G401 (cell line): ENCODE data around the gene LARP1B. TPM values are rescaled to one million over a fixed set of nuclear protein-coding genes. Genes with fewer than 3 reads are reported as not detected.
"Not testable (repeated sequence)": the region's sequence is repeated elsewhere in the genome, so short reads cannot be mapped to it uniquely, and the experiment has no call there.

ENCODE experiments used
- DNase-seq: peaks from one replicate; pipeline ENCODE4 v3.0.0-alpha.2; 2015; ENCODE audit warnings: low spot score
- in situ Hi-C: cut with HindIII; loops from 2 replicates; pipeline ENCODE4 v1.10.0; 2016; ENCODE audit warnings: low sequenced_read_pairs, mixed read lengths
- total RNA-seq: library from RNA; depleted of rRNA; stranded (reverse); fragments of >200 nt; shearing (Covaris generic); gene quantifications from 2 replicates; pipeline ENCODE4 v1.2.3, GENCODE V29; 2014; rRNA removed

LARP1B gene
- total RNA-seq = 28.2 and 29.5 TPM in 2 replicates

- peak; percentile 87 for DNase-seq
- in situ Hi-C loops = no loop called here
Measured at GRCh38 chr4:128060699-128061565, at the start of gene LARP1B. TSS of gene LARP1B (plus strand) at chr4:128061312. CDS start at chr4:128074952, 13,640 bp downstream.

GRCh38 chr4:128025319-128025718 is 35.8 kb upstream of the LARP1B start:
- DNase-seq = no peak
- in situ Hi-C loops = no loop called here

GRCh38 chr4:128029907-128030306 is 31.2 kb upstream of the LARP1B start:
- in situ Hi-C loops = no loop called here
- DNase-seq = no peak

GRCh38 chr4:128031756-128032384 is 29.2 kb upstream of the LARP1B start:
- in situ Hi-C loops = no loop called here
- no peak for DNase-seq

GRCh38 chr4:128039568-128039967 is 21.5 kb upstream of the LARP1B start:
- in situ Hi-C loops = no loop called here
- no peak for DNase-seq

GRCh38 chr4:128047019-128047418 is 14.1 kb upstream of the LARP1B start:
- DNase-seq, in situ Hi-C loops: not testable (repeated sequence)

- in situ Hi-C loops, DNase-seq: not testable (repeated sequence)
Measured at GRCh38 chr4:128047514-128047913, 13.6 kb upstream of the LARP1B start.

- in situ Hi-C loops, DNase-seq: not testable (repeated sequence)
Measured at GRCh38 chr4:128051229-128051628, 9.9 kb upstream of the LARP1B start.

- in situ Hi-C loops, DNase-seq: not testable (repeated sequence)
Measured at GRCh38 chr4:128054907-128055306, 6.2 kb upstream of the LARP1B start.

GRCh38 chr4:128055441-128056206 is 5.5 kb upstream of the LARP1B start:
- DNase-seq, in situ Hi-C loops: not testable (repeated sequence)

GRCh38 chr4:128056396-128056795 is 4.7 kb upstream of the LARP1B start:
- in situ Hi-C loops = no loop called here
- no peak for DNase-seq

- in situ Hi-C loops = no loop called here
- DNase-seq = peak; percentile 22
Measured at GRCh38 chr4:128060121-128060698, 902 bp upstream of the LARP1B start.

GRCh38 chr4:128061566-128062536 is 739 bp downstream of the LARP1B start:
- in situ Hi-C loops = no loop called here

GRCh38 chr4:128066453-128066820 is 5.3 kb downstream of the LARP1B start:
- in situ Hi-C loops = not testable (repeated sequence)

More at GRCh38 chr4:128061566-128062536, 739 bp downstream of the LARP1B start:
- peak; percentile 75 for DNase-seq

GRCh38 chr4:128068918-128069317 is 7.8 kb downstream of the LARP1B start:
- peak; percentile 18 for DNase-seq
- in situ Hi-C loops = no loop called here

More at GRCh38 chr4:128066453-128066820, 5.3 kb downstream of the LARP1B start:
- DNase-seq = not testable (repeated sequence)

- no peak for DNase-seq
Measured at GRCh38 chr4:128076464-128076863, 15.4 kb downstream of the LARP1B start.

GRCh38 chr4:128095293-128095692 is 34.2 kb downstream of the LARP1B start:
- in situ Hi-C loops, DNase-seq: not testable (repeated sequence)

More at GRCh38 chr4:128076464-128076863, 15.4 kb downstream of the LARP1B start:
- in situ Hi-C loops = no loop called here

GRCh38 chr4:128107766-128108165 is 46.7 kb downstream of the LARP1B start:
- no peak for DNase-seq
- in situ Hi-C loops = no loop called here
